ENCODE data around the gene PLOD3.

Gene PLOD3

DNA sequence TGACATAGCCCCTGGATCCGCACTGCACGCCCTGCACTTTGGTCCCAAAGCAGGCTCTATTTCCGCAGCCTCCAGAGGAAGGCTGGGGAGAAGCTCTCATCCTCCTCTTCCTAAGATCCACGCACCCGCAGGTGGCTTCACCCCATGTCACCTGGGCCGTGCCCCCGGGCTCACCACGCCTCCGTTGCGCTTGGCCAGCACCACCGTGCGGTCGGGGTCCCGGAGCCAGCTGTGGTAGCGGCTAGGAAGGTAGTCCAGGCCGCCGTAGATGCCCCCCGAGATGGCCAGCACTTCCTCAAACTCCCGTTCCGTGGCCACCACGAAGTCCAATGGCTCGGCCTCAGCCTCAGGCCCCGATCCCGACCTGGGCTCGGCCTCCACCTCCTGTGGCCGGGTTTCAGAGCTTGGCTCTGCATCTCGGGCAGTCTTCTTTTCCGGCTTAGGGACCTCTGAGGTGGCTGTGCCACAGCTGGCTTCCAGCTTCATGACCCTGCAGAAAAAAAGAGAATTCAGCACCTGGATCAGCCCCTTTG lies 43.0 kb downstream of the PLOD3 start:
- peaks cover 9% of the 10 kb centered on the region for H3K4me1 ChIP-seq (ENCODE audit: low read length)
- H2AFZ ChIP-seq (ENCODE audit: low read depth, low read length): no peak overlapping the region
- H3K27me3 ChIP-seq (ENCODE audit: low read depth, low read length): peaks cover 21% of the 10 kb centered on the region
- no peaks in the 10 kb centered on the region for H4K20me1 ChIP-seq (ENCODE audit: insufficient read depth, low read length)
- no peak for TF ChIP-seq EZH2phosphoT487 (IDR thresholded peaks at IDR 0.05; ENCODE audit: low read depth)
- TF ChIP-seq, protein P1, sequence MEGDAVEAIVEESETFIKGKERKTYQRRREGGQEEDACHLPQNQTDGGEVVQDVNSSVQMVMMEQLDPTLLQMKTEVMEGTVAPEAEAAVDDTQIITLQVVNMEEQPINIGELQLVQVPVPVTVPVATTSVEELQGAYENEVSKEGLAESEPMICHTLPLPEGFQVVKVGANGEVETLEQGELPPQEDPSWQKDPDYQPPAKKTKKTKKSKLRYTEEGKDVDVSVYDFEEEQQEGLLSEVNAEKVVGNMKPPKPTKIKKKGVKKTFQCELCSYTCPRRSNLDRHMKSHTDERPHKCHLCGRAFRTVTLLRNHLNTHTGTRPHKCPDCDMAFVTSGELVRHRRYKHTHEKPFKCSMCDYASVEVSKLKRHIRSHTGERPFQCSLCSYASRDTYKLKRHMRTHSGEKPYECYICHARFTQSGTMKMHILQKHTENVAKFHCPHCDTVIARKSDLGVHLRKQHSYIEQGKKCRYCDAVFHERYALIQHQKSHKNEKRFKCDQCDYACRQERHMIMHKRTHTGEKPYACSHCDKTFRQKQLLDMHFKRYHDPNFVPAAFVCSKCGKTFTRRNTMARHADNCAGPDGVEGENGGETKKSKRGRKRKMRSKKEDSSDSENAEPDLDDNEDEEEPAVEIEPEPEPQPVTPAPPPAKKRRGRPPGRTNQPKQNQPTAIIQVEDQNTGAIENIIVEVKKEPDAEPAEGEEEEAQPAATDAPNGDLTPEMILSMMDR (IDR thresholded peaks at IDR 0.05; ENCODE audit: low read depth, low read length): no peak
- no peak overlapping the region for H3K9ac ChIP-seq (ENCODE audit: low read length)
- no peak overlapping the region for H3K4me3 ChIP-seq (ENCODE audit: low read length)
- H3K27ac ChIP-seq (ENCODE audit: low read length): no peak overlapping the region
- H3K36me3 ChIP-seq (replicated peaks; ENCODE audit: low read depth, low read length): no peaks in the 10 kb centered on the region
- H3K79me2 ChIP-seq (ENCODE audit: low read length): no peaks in the 10 kb centered on the region
- no peak overlapping the region for H3K4me2 ChIP-seq (ENCODE audit: low read length)
- H3K9me3 ChIP-seq (ENCODE audit: insufficient read depth, low read length): no peaks in the 10 kb centered on the region

DNA sequence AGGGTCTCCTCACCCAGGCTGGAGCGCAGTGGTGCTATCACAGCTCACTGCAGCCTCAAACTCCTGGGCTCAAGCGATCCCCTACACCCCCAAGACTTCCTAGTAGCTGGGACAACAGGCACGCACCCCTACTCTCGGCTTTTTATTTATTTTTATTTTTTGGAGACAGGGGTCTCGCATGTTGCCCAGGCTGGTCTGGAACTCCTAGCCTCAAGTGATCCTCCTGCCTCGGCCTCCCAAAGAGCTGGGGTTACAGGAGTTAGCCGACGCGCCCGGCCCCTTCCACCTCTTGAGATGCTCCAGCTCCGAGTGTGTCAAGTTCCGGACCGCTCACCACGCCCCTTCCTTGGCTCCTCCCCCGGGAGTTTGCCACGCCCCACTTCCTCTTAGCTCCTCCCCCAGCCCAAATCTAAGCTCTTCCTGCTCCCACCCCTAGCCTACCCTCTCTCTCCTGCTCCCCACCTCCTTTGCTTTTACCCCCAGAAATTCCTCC lies 43.6 kb downstream of the PLOD3 start:
- no peaks in the 10 kb centered on the region for H3K9me3 ChIP-seq (ENCODE audit: insufficient read depth, low read length)
- H2AFZ ChIP-seq (ENCODE audit: low read depth, low read length): no peak overlapping the region
- H3K27ac ChIP-seq (ENCODE audit: low read length): no peak overlapping the region
- no peaks in the 10 kb centered on the region for H3K79me2 ChIP-seq (ENCODE audit: low read length)
- no peak overlapping the region for H3K4me2 ChIP-seq (ENCODE audit: low read length)
- peaks cover 25% of the 10 kb centered on the region for H3K27me3 ChIP-seq (ENCODE audit: low read depth, low read length)
- no peak overlapping the region for H3K9ac ChIP-seq (ENCODE audit: low read length)
- H3K4me3 ChIP-seq (ENCODE audit: low read length): no peak overlapping the region
- peaks cover 15% of the 10 kb centered on the region for H3K4me1 ChIP-seq (ENCODE audit: low read length)
- TF ChIP-seq EZH2phosphoT487 (IDR thresholded peaks at IDR 0.05; ENCODE audit: low read depth): no peak
- TF ChIP-seq, protein P1 (IDR thresholded peaks at IDR 0.05; ENCODE audit: low read depth, low read length): no peak
- no peaks in the 10 kb centered on the region for H3K36me3 ChIP-seq (replicated peaks; ENCODE audit: low read depth, low read length)
- no peaks in the 10 kb centered on the region for H4K20me1 ChIP-seq (ENCODE audit: insufficient read depth, low read length)

DNA sequence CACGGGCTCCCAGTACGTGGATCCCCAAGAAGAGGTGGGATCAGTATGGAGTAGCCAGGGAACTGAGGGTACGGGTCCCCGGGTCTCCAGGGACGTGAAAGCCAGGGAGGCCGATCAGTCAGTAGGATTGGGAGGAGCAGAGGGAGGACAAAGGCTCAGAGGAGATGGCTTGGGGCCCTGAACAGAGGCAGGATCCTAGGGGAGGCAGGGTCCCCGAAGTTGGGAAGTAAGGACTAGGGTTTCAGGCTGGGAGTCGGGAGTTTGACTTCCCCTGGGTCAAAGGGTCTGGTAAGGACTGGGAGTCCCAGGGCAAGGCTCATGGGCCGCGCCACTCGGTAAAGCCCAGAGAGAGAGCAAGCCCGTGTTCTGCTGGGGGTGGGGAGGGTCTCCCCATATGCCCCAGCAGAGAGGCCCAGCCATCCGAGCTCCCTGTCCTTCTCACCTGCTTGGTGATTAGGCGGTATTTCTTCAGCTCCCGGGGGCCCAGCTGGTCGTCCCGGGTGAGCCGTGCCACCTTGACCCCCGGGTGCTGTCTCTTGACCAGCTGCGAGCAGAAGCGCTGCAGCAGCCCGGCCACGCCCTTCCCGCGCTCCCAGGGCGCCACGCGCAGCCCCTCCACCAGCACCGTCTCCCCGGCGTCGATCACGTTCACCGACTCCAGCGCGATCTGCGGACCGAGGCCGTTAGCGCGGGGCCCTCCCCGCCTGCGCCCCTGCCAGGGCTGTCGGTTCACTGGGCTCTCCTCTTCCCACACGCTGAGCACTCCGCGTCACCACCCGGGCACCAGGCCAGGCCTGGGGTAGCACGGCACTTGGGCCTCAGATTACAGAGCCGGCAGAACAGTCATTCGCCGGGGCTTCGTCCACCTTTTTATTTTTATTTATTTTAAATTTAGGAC lies 44.3 kb downstream of the PLOD3 start:
- no peaks in the 10 kb centered on the region for H3K79me2 ChIP-seq (ENCODE audit: low read length)
- H4K20me1 ChIP-seq (ENCODE audit: insufficient read depth, low read length): no peaks in the 10 kb centered on the region
- H3K27ac ChIP-seq (ENCODE audit: low read length): no peak overlapping the region
- H3K4me1 ChIP-seq (ENCODE audit: low read length): peaks cover 18% of the 10 kb centered on the region
- peaks cover 32% of the 10 kb centered on the region for H3K27me3 ChIP-seq (ENCODE audit: low read depth, low read length)
- H3K9me3 ChIP-seq (ENCODE audit: insufficient read depth, low read length): no peaks in the 10 kb centered on the region
- H2AFZ ChIP-seq (ENCODE audit: low read depth, low read length): no peak overlapping the region
- no peak overlapping the region for H3K4me3 ChIP-seq (ENCODE audit: low read length)
- no peak overlapping the region for H3K4me2 ChIP-seq (ENCODE audit: low read length)
- H3K36me3 ChIP-seq (replicated peaks; ENCODE audit: low read depth, low read length): no peaks in the 10 kb centered on the region
- TF ChIP-seq, protein P1 (IDR thresholded peaks at IDR 0.05; ENCODE audit: low read depth, low read length): no peak
- TF ChIP-seq EZH2phosphoT487 (IDR thresholded peaks at IDR 0.05; ENCODE audit: low read depth): no peak
- no peak overlapping the region for H3K9ac ChIP-seq (ENCODE audit: low read length)

All from OCI-LY3 (cell line).